ENCODE measurements around the gene NKAPD1. TPM values are rescaled to one million over a fixed set of nuclear protein-coding genes. Genes with fewer than 3 reads are reported as not detected.

Gene NKAPD1
- total RNA-seq, 2 donors from 2014 or later: 22.9 to 24.7 TPM

DNA sequence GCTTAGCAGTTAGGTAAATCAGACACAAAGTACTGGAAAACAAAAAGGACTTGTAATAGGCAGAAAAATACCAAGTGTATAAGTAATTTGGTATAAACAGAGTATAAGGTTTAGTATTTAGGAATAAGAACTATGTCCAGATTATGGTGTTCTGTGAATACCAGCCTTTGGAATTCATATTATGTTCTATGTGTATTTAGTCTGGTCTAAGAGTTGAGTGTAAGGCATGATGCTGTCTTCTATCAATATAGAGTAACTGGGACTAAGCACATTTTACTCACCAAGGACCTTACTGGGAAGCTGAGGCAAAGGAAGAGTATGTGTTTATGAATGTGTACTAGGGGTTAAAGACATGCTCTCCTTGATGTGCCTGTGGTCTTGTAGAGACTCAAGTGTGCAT is 22.1 kb downstream of the NKAPD1 start:
- Mint-ChIP-seq H3K9me3 (no peaks in the 10 kb centered on the region), H3K4me3 (no peak overlapping the region), H3K27me3 (ENCODE audit: insufficient read depth) (no peaks in the 10 kb centered on the region), H3K36me3 (ENCODE audit: low read depth) (peaks cover 31% of the 10 kb centered on the region), H3K4me1 (no peaks in the 10 kb centered on the region), H3K27ac (no peak overlapping the region)
- Histone ChIP-seq H3K36me3 (ENCODE audit: control insufficient read depth, insufficient read depth, low read length) (peaks cover 26% of the 10 kb centered on the region), H3K4me3 (ENCODE audit: low read length) (no peak overlapping the region), H3K9ac (ENCODE audit: extremely low read depth, low read length, poor library complexity, severe bottlenecking) (no peak overlapping the region), H3K27ac (ENCODE audit: low read depth, low read length) (no peak overlapping the region), H3K27me3 (ENCODE audit: control insufficient read depth, insufficient read depth, low read length, poor library complexity, severe bottlenecking) (no peaks in the 10 kb centered on the region), H3K4me1 (ENCODE audit: control insufficient read depth, insufficient read depth, low read length) (no peaks in the 10 kb centered on the region), H3K9me3 (ENCODE audit: control insufficient read depth, low read length) (no peaks in the 10 kb centered on the region)
- no peak for DNase-seq
- TF ChIP-seq, protein P1, sequence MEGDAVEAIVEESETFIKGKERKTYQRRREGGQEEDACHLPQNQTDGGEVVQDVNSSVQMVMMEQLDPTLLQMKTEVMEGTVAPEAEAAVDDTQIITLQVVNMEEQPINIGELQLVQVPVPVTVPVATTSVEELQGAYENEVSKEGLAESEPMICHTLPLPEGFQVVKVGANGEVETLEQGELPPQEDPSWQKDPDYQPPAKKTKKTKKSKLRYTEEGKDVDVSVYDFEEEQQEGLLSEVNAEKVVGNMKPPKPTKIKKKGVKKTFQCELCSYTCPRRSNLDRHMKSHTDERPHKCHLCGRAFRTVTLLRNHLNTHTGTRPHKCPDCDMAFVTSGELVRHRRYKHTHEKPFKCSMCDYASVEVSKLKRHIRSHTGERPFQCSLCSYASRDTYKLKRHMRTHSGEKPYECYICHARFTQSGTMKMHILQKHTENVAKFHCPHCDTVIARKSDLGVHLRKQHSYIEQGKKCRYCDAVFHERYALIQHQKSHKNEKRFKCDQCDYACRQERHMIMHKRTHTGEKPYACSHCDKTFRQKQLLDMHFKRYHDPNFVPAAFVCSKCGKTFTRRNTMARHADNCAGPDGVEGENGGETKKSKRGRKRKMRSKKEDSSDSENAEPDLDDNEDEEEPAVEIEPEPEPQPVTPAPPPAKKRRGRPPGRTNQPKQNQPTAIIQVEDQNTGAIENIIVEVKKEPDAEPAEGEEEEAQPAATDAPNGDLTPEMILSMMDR (conservative IDR thresholded peaks at IDR 0.05): no peak

DNA sequence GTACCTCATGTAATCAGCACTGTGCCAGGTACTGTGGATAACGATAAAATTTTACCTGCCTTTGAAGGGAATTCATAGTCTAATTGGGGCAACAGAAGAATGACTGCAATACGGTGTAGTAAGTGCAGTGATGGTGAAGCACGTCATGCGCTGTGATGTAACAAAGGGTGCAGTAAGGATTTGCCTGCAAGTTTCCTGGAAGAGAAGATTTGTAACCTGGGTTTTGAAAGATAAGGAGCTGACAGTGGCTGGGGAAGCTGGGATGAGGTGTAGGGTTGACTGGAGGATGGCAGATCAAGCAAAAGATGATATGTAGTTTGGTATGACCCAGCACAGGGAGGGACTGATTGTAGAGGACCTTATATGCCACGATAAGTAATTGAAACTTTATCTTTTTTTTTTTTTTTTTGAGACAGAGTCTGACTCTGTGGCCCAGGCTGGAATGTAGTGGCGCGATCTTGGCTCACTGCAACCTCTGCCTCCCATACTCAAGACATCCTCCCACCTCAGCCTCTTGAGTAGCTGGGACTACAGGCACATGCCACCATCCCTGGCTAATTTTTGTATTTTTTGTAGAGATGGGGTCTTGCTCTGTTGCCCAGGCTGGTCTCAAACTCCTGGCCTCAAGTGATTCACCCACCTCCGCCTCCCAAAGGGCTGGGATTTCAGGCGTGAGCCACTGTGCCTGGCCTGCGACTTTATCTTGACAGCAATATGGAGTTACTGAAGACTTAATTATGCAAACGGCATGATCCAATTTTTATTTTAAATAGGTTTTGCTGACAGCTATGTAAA is 23.8 kb downstream of the NKAPD1 start:
- Mint-ChIP-seq H3K36me3 (ENCODE audit: low read depth) (peaks cover 17% of the 10 kb centered on the region), H3K4me3 (no peak overlapping the region), H3K4me1 (no peaks in the 10 kb centered on the region), H3K9me3 (no peaks in the 10 kb centered on the region), H3K27me3 (ENCODE audit: insufficient read depth) (no peaks in the 10 kb centered on the region), H3K27ac (no peak overlapping the region)
- Histone ChIP-seq H3K27me3 (ENCODE audit: control insufficient read depth, insufficient read depth, low read length, poor library complexity, severe bottlenecking) (no peaks in the 10 kb centered on the region), H3K9ac (ENCODE audit: extremely low read depth, low read length, poor library complexity, severe bottlenecking) (no peak overlapping the region), H3K36me3 (ENCODE audit: control insufficient read depth, insufficient read depth, low read length) (peaks cover 8% of the 10 kb centered on the region), H3K27ac (ENCODE audit: low read depth, low read length) (no peak overlapping the region), H3K9me3 (ENCODE audit: control insufficient read depth, low read length) (no peaks in the 10 kb centered on the region), H3K4me3 (ENCODE audit: low read length) (no peak overlapping the region), H3K4me1 (ENCODE audit: control insufficient read depth, insufficient read depth, low read length) (no peaks in the 10 kb centered on the region)
- DNase-seq: no peak
- 94 to 95% methylated on average over 9 to 11 of the region's 11 CpGs for WGBS, 2 experiments (ENCODE audit: insufficient coverage in 1 of 2, insufficient read length in 1 of 2)
- TF ChIP-seq, protein P1 (conservative IDR thresholded peaks at IDR 0.05): no peak

DNA sequence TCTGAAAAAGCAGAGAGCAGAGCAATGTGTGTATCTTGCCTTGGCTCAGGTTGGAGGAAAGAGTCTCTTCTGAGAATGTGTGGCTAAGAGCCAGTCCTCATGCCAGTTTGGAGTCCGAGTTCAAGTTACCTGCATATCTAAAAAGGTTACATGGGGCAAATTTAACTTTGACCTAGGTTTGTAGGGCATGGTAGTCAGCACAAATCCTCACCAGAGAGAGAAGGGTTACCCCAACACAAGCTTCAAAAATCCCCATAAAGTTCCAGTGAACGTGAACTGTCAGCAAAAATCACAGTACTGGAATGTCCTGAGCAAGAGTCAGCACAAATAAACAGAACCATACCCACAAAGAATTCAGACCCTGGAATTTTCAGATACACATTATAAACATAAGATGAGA is 26.4 kb downstream of the NKAPD1 start:
- Mint-ChIP-seq H3K4me1 (no peaks in the 10 kb centered on the region), H3K9me3 (no peaks in the 10 kb centered on the region), H3K4me3 (no peak overlapping the region), H3K36me3 (ENCODE audit: low read depth) (peaks cover 6% of the 10 kb centered on the region), H3K27ac (no peak overlapping the region), H3K27me3 (ENCODE audit: insufficient read depth) (no peaks in the 10 kb centered on the region)
- Histone ChIP-seq H3K36me3 (ENCODE audit: control insufficient read depth, insufficient read depth, low read length) (no peaks in the 10 kb centered on the region), H3K27ac (ENCODE audit: low read depth, low read length) (no peak overlapping the region), H3K4me3 (ENCODE audit: low read length) (no peak overlapping the region), H3K9me3 (ENCODE audit: control insufficient read depth, low read length) (no peaks in the 10 kb centered on the region), H3K27me3 (ENCODE audit: control insufficient read depth, insufficient read depth, low read length, poor library complexity, severe bottlenecking) (no peaks in the 10 kb centered on the region), H3K4me1 (ENCODE audit: control insufficient read depth, insufficient read depth, low read length) (no peaks in the 10 kb centered on the region), H3K9ac (ENCODE audit: extremely low read depth, low read length, poor library complexity, severe bottlenecking) (no peak overlapping the region)
- TF ChIP-seq, protein P1 (conservative IDR thresholded peaks at IDR 0.05): no peak
- DNase-seq: no peak
- WGBS, 2 experiments (ENCODE audit: insufficient coverage in 1 of 2, insufficient read length in 1 of 2): 100% methylated on average over 2 of the region's 2 CpGs; no CpG with 5 or more reads in 1 of the 2 experiments
